Naive thymus-derived CD4-positive, alpha-beta T cell (primary cell): ENCODE data around the gene PKNOX2. TPM values are rescaled to one million over a fixed set of nuclear protein-coding genes. Genes with fewer than 3 reads are reported as not detected.

Experiments
- ATAC-seq: fragments of 150-1000 bp; cut with Tn5 transposase; 2 replicates; pipeline ENCODE4 v1.10.0; 2021; ENCODE audit warnings: mild to moderate bottlenecking, moderate library complexity
- CTCF ChIA-PET: fragments of 350-600 bp; sonication (Branson Sonifier 250); formaldehyde crosslinking; loops from one replicate; lab custom pipeline; 2021; ENCODE audit warnings: antibody characterized with exemption; lab: Charles Lee
- POLR2A ChIA-PET: fragments of 350-600 bp; sonication (Branson Sonifier 250); formaldehyde crosslinking; loops from one replicate; lab custom pipeline; 2021; ENCODE audit warnings: antibody characterized with exemption, inconsistent platforms; lab: Charles Lee
- DNase-seq, 9 donors: peaks; one replicate each; pipeline versions ENCODE4 v3.0.0 to v3.0.0-alpha.2; 2020 to 2022; ENCODE audit warnings: mixed read lengths in 1 of 9
- H3K27ac ChIP-seq: one replicate; pipeline ENCODE4 v1.7.0; 2013; ENCODE audit warnings: mild to moderate bottlenecking, low read depth, low read length, moderate library complexity
- H3K27me3 ChIP-seq, 2 donors: one replicate each; pipeline ENCODE4 v1.7.0; 2013; ENCODE audit warnings: low read length in 2 of 2, mild to moderate bottlenecking in 2 of 2, moderate library complexity in 2 of 2; ENCODE audit not compliant: control insufficient read depth in 2 of 2, insufficient read depth in 2 of 2
- H3K36me3 ChIP-seq, 3 experiments: 1 replicate in 2 of 3; 2 replicates in 1 of 3; pipeline ENCODE4 v1.7.0; 2013; ENCODE audit warnings: low read length in 3 of 3, mild to moderate bottlenecking in 3 of 3, moderate library complexity in 1 of 3; ENCODE audit not compliant: insufficient read depth in 3 of 3, control insufficient read depth in 2 of 3
- H3K4me1 ChIP-seq, 2 donors: one replicate each; pipeline ENCODE4 v1.7.0; 2013; ENCODE audit warnings: low read length in 2 of 2, mild to moderate bottlenecking in 2 of 2, moderate library complexity in 1 of 2; ENCODE audit not compliant: control insufficient read depth in 2 of 2, insufficient read depth in 2 of 2
- H3K4me3 ChIP-seq: 2 replicates; pipeline ENCODE4 v1.7.0; 2013; ENCODE audit warnings: mild to moderate bottlenecking, low read length
- H3K9me3 ChIP-seq, 3 experiments: 1 replicate in 2 of 3; 2 replicates in 1 of 3; pipeline ENCODE4 v1.7.0; 2013; ENCODE audit warnings: low read length in 3 of 3; ENCODE audit not compliant: control insufficient read depth in 2 of 3
- H3K27ac Mint-ChIP-seq, 9 donors: one replicate each; pipeline ENCODE4 v1.8.0; 2020 to 2022; ENCODE audit warnings: mixed read lengths in 9 of 9, mild to moderate bottlenecking in 8 of 9, moderate library complexity in 5 of 9, inconsistent platforms in 2 of 9
- H3K27me3 Mint-ChIP-seq, 5 donors: one replicate each; pipeline ENCODE4 v1.8.0; 2021 to 2022; ENCODE audit warnings: mixed read lengths in 5 of 5, mild to moderate bottlenecking in 1 of 5
- H3K36me3 Mint-ChIP-seq, 5 donors: one replicate each; pipeline ENCODE4 v1.8.0; 2020 to 2022; ENCODE audit warnings: mixed read lengths in 5 of 5, mild to moderate bottlenecking in 3 of 5, inconsistent platforms in 1 of 5
- H3K4me1 Mint-ChIP-seq, 7 donors: one replicate each; pipeline ENCODE4 v1.8.0; 2020 to 2022; ENCODE audit warnings: mixed read lengths in 7 of 7, mild to moderate bottlenecking in 3 of 7, inconsistent platforms in 1 of 7
- H3K4me3 Mint-ChIP-seq, 10 donors: one replicate each; pipeline ENCODE4 v1.8.0; 2020 to 2022; ENCODE audit warnings: mild to moderate bottlenecking in 10 of 10, mixed read lengths in 10 of 10, moderate library complexity in 6 of 10, inconsistent platforms in 2 of 10
- H3K9me3 Mint-ChIP-seq, 11 donors: one replicate each; pipeline ENCODE4 v1.8.0; 2020 to 2022; ENCODE audit warnings: mixed read lengths in 11 of 11, mild to moderate bottlenecking in 4 of 11, inconsistent platforms in 1 of 11, moderate library complexity in 1 of 11
- intact Hi-C, 2 donors: fragments of 100-400 bp; cut with micrococcal nuclease; formaldehyde crosslinking; loops; one replicate each; pipeline ENCODE4 v1.15.1; 2023
- polyA plus RNA-seq, 2 donors: library from polyadenylated mRNA; unstranded; fragments of 300-500 nt; fragmentation: Illumina TruSeq; gene quantifications; one replicate each; pipeline ENCODE4 v1.2.3, GENCODE V29; 2021
- total RNA-seq, 6 experiments: library from RNA in 5 of 6; stranded (reverse) in 5 of 6; gene quantifications; 1 replicate in 5 of 6; 2 replicates in 1 of 6; pipeline ENCODE4 v1.2.3 and lab custom pipeline; 2021 to 2026

Gene PKNOX2
- total and polyA plus RNA-seq, 7 experiments from 2014 or later: not detected

- Mint-ChIP-seq H3K4me1 (peaks cover 0 to 3% (median 0%) of the 10 kb centered on the region in 7 donors), H3K27ac (peak overlapping the region in 1 of 9 donors; percentile 51), H3K4me3 (no peak overlapping the region), H3K9me3 (peaks cover 0 to 2% (median 0%) of the 10 kb centered on the region in 11 donors), H3K27me3 (peaks cover 5 to 32% (median 15%) of the 10 kb centered on the region in 5 donors), H3K36me3 (no peaks in the 10 kb centered on the region)
- no peak overlapping the region for H3K27ac ChIP-seq
- POLR2A ChIA-PET: no interaction called here
- no peaks in the 10 kb centered on the region for H3K9me3 ChIP-seq
- no peak overlapping the region for H3K4me3 ChIP-seq
- no peak for ATAC-seq
- DNase-seq: no peak
- CTCF ChIA-PET: no interaction called here
- no peaks in the 10 kb centered on the region for H3K27me3 ChIP-seq
- no peaks in the 10 kb centered on the region for H3K36me3 ChIP-seq
- H3K4me1 ChIP-seq: no peaks in the 10 kb centered on the region
- intact Hi-C loops: loop anchor here (10.0 kb wide), 1 partner anchor 531 kb away; no protein-coding TSS in a partner anchor
Observed at GRCh38 chr11:125343718-125344131, 179.2 kb downstream of the PKNOX2 start.

GRCh38 chr11:125344846-125345420 is 180.4 kb downstream of the PKNOX2 start:
- POLR2A ChIA-PET: no interaction called here

GRCh38 chr11:125345421-125346178 is 181.0 kb downstream of the PKNOX2 start:
- Mint-ChIP-seq H3K4me1 (peaks cover 0 to 3% (median 0%) of the 10 kb centered on the region in 7 donors), H3K36me3 (no peaks in the 10 kb centered on the region), H3K27ac (no peak overlapping the region), H3K9me3 (peaks cover 0 to 2% (median 0%) of the 10 kb centered on the region in 11 donors), H3K4me3 (no peak overlapping the region), H3K27me3 (peaks cover 5 to 24% (median 10%) of the 10 kb centered on the region in 5 donors)
- ChIA-PET CTCF (no interaction called here), POLR2A (no interaction called here)
- intact Hi-C loops: loop anchor here (5.0 to 10.0 kb wide), 2 partner anchors 529 to 928 kb away; no protein-coding TSS in a partner anchor
- H3K4me3 ChIP-seq: no peak overlapping the region
- ATAC-seq (peak; percentile 45), DNase-seq (peak in 6 of 9 donors; percentile 17 to 29 (median 22))
- no peak overlapping the region for H3K27ac ChIP-seq
- H3K9me3 ChIP-seq: no peaks in the 10 kb centered on the region
- no peaks in the 10 kb centered on the region for H3K27me3 ChIP-seq
- no peaks in the 10 kb centered on the region for H3K4me1 ChIP-seq
- H3K36me3 ChIP-seq: no peaks in the 10 kb centered on the region

More at GRCh38 chr11:125344846-125345420, 180.4 kb downstream of the PKNOX2 start:
- no peak overlapping the region for H3K4me3 Mint-ChIP-seq
- H3K4me3 ChIP-seq: no peak overlapping the region
- DNase-seq (no peak), ATAC-seq (no peak)
- H3K9me3 ChIP-seq: no peaks in the 10 kb centered on the region
- intact Hi-C loops: loop anchor here (5.0 to 10.0 kb wide), 2 partner anchors 530 to 928 kb away; no protein-coding TSS in a partner anchor
- H3K27me3 ChIP-seq: no peaks in the 10 kb centered on the region
- peaks cover 5 to 25% (median 11%) of the 10 kb centered on the region in 5 donors for H3K27me3 Mint-ChIP-seq
- no peaks in the 10 kb centered on the region for H3K4me1 ChIP-seq
- H3K27ac ChIP-seq: no peak overlapping the region
- CTCF ChIA-PET: interaction anchor here (0.6 kb wide), 1 partner anchor 93 kb away, joined by 3 read pairs; no protein-coding TSS in a partner anchor
- peaks cover 0 to 2% (median 0%) of the 10 kb centered on the region in 11 donors for H3K9me3 Mint-ChIP-seq
- no peaks in the 10 kb centered on the region for H3K36me3 Mint-ChIP-seq
- no peak overlapping the region for H3K27ac Mint-ChIP-seq
- H3K4me1 Mint-ChIP-seq: peaks cover 0 to 3% (median 0%) of the 10 kb centered on the region in 7 donors
- no peaks in the 10 kb centered on the region for H3K36me3 ChIP-seq

- no peak for ATAC-seq
- Mint-ChIP-seq H3K27ac (no peak overlapping the region), H3K27me3 (peaks cover 5 to 24% (median 10%) of the 10 kb centered on the region in 5 donors), H3K36me3 (no peaks in the 10 kb centered on the region), H3K4me3 (no peak overlapping the region), H3K4me1 (peaks cover 0 to 3% (median 0%) of the 10 kb centered on the region in 7 donors), H3K9me3 (peaks cover 0 to 2% (median 0%) of the 10 kb centered on the region in 11 donors)
- intact Hi-C loops: loop anchor here (5.0 to 10.0 kb wide), 2 partner anchors 529 to 929 kb away; no protein-coding TSS in a partner anchor
- DNase-seq: no peak
- Histone ChIP-seq H3K4me3 (no peak overlapping the region), H3K27ac (no peak overlapping the region), H3K36me3 (no peaks in the 10 kb centered on the region), H3K27me3 (no peaks in the 10 kb centered on the region), H3K4me1 (no peaks in the 10 kb centered on the region), H3K9me3 (no peaks in the 10 kb centered on the region)
- ChIA-PET CTCF (no interaction called here), POLR2A (no interaction called here)
Observed at GRCh38 chr11:125346179-125346530, 181.6 kb downstream of the PKNOX2 start.

- H3K9me3 ChIP-seq: no peaks in the 10 kb centered on the region
- no peak overlapping the region for H3K4me3 ChIP-seq
- peaks cover 5 to 20% (median 10%) of the 10 kb centered on the region in 5 donors for H3K27me3 Mint-ChIP-seq
- H3K4me1 ChIP-seq: no peaks in the 10 kb centered on the region
- CTCF ChIA-PET: interaction anchor here (1.9 kb wide), 1 partner anchor 11 kb away, joined by 6 read pairs; no protein-coding TSS in a partner anchor
- DNase-seq (no peak), ATAC-seq (no peak)
- peaks cover 0 to 3% (median 0%) of the 10 kb centered on the region in 7 donors for H3K4me1 Mint-ChIP-seq
- no peaks in the 10 kb centered on the region for H3K36me3 Mint-ChIP-seq
- H3K27ac Mint-ChIP-seq: no peak overlapping the region
- H3K9me3 Mint-ChIP-seq: peaks cover 0 to 2% (median 0%) of the 10 kb centered on the region in 11 donors
- H3K36me3 ChIP-seq: no peaks in the 10 kb centered on the region
- POLR2A ChIA-PET: no interaction called here
- no peaks in the 10 kb centered on the region for H3K27me3 ChIP-seq
- intact Hi-C loops: loop anchor here (5.0 to 10.0 kb wide), 2 partner anchors 528 to 929 kb away; no protein-coding TSS in a partner anchor
- no peak overlapping the region for H3K27ac ChIP-seq
- no peak overlapping the region for H3K4me3 Mint-ChIP-seq
Observed at GRCh38 chr11:125346565-125347260, 182.2 kb downstream of the PKNOX2 start.

- ATAC-seq: no peak
- H3K27me3 Mint-ChIP-seq: peaks cover 5 to 23% (median 10%) of the 10 kb centered on the region in 5 donors
- H3K4me1 Mint-ChIP-seq: peaks cover 0 to 3% (median 0%) of the 10 kb centered on the region in 7 donors
- no peak for DNase-seq
- Histone ChIP-seq H3K36me3 (no peaks in the 10 kb centered on the region), H3K4me3 (no peak overlapping the region), H3K9me3 (no peaks in the 10 kb centered on the region), H3K4me1 (no peaks in the 10 kb centered on the region), H3K27me3 (no peaks in the 10 kb centered on the region), H3K27ac (no peak overlapping the region)
- H3K4me3 Mint-ChIP-seq: no peak overlapping the region
- peaks cover 0 to 2% (median 0%) of the 10 kb centered on the region in 11 donors for H3K9me3 Mint-ChIP-seq
- POLR2A ChIA-PET: no interaction called here
- H3K27ac Mint-ChIP-seq: no peak overlapping the region
- H3K36me3 Mint-ChIP-seq: no peaks in the 10 kb centered on the region
- intact Hi-C loops: loop anchor here (5.0 to 10.0 kb wide), 2 partner anchors 528 to 930 kb away; no protein-coding TSS in a partner anchor
- CTCF ChIA-PET: interaction anchor here (1.9 kb wide), 1 partner anchor 10 kb away, joined by 6 read pairs; no protein-coding TSS in a partner anchor
Observed at GRCh38 chr11:125347261-125347585, 182.7 kb downstream of the PKNOX2 start.
